H1 (cell line): Measurements from ENCODE around the gene FRMD4A. TPM values are rescaled to one million over a fixed set of nuclear protein-coding genes. Genes with fewer than 3 reads are reported as not detected.

ENCODE experiments used
- CTCF ChIA-PET: fragments of 300-600 bp; sonication (Branson Sonifier 250); formaldehyde crosslinking; loops from one replicate; lab custom pipeline; 2021; ENCODE audit not compliant: partially characterized antibody; lab: Charles Lee
- POLR2A ChIA-PET: fragments of 300-600 bp; sonication (Branson Sonifier 250); formaldehyde crosslinking; loops from one replicate; lab custom pipeline; 2021; ENCODE audit warnings: inconsistent platforms; ENCODE audit not compliant: partially characterized antibody; lab: Charles Lee
- DNase-seq, 2 experiments: peaks; one replicate each; pipeline versions ENCODE4 v3.0.0 to v3.0.0-alpha.2; 2010 to 2022; ENCODE audit warnings: low spot score in 2 of 2, low read depth in 1 of 2, mixed read lengths in 1 of 2
- FAIRE-seq: peaks from 2 replicates; lab custom pipeline; 2011; peaks lifted over from hg19 to GRCh38; lab: Jason Lieb, UNC
- H2AFZ ChIP-seq: 2 replicates; pipeline ENCODE4 v1.8.1; 2012; ENCODE audit warnings: low read length, inconsistent platforms
- H2AK5ac ChIP-seq: 2 replicates; pipeline ENCODE4 v1.6.1; 2013; ENCODE audit warnings: low read depth, low read length
- H2BK120ac ChIP-seq: replicated peaks from 2 replicates; pipeline ENCODE3; 2013; ENCODE audit warnings: low read depth, low read length, inconsistent platforms
- H2BK12ac ChIP-seq: 2 replicates; pipeline ENCODE4 v1.6.1; 2013; ENCODE audit warnings: low read depth, low read length
- H2BK15ac ChIP-seq: 2 replicates; pipeline ENCODE4 v1.6.1; 2013; ENCODE audit warnings: low read length
- H2BK20ac ChIP-seq: 2 replicates; pipeline ENCODE4 v1.6.1; 2013; ENCODE audit warnings: low read length
- H2BK5ac ChIP-seq: 2 replicates; pipeline ENCODE4 v1.6.1; 2013; ENCODE audit warnings: low read depth, low read length
- H3K14ac ChIP-seq: 2 replicates; pipeline ENCODE4 v1.6.1; 2013; ENCODE audit warnings: inconsistent platforms; ENCODE audit not compliant: insufficient read length
- H3K18ac ChIP-seq: 2 replicates; pipeline ENCODE4 v1.6.1; 2013; ENCODE audit warnings: low read length; ENCODE audit errors: extremely low read depth
- H3K23ac ChIP-seq: 2 replicates; pipeline ENCODE4 v1.6.1; 2013; ENCODE audit warnings: inconsistent platforms; ENCODE audit not compliant: insufficient read length
- H3K23me2 ChIP-seq: 2 replicates; pipeline ENCODE4 v1.6.1; 2013; ENCODE audit warnings: low read depth, low read length
- H3K27ac ChIP-seq: 2 replicates; pipeline ENCODE4 v1.6.1; 2011; ENCODE audit warnings: low read depth, low read length, inconsistent platforms
- H3K27me3 ChIP-seq, 4 experiments: replicated peaks in 1 of 4; 1 replicate in 1 of 4; 2 replicates in 3 of 4; pipeline versions ENCODE4 v1.6.1 to v1.8.1; 2011 to 2013; ENCODE audit warnings: low read length in 3 of 4, mild to moderate bottlenecking in 3 of 4, inconsistent platforms in 2 of 4, mixed read lengths in 2 of 4, moderate library complexity in 1 of 4; ENCODE audit not compliant: control insufficient read depth in 3 of 4, insufficient read depth in 3 of 4; ENCODE audit errors: extremely low read depth in 1 of 4
- H3K36me3 ChIP-seq, 4 experiments: 2 replicates each; pipeline versions ENCODE4 v1.6.1 to v1.8.1; 2011 to 2013; ENCODE audit warnings: mild to moderate bottlenecking in 4 of 4, low read length in 3 of 4, moderate library complexity in 2 of 4, control low read depth in 1 of 4, inconsistent platforms in 1 of 4; ENCODE audit not compliant: insufficient read depth in 4 of 4, control insufficient read depth in 2 of 4
- H3K4ac ChIP-seq: replicated peaks from 2 replicates; pipeline ENCODE3; 2013; ENCODE audit warnings: low read length, low read depth, mixed read lengths, inconsistent platforms; ENCODE audit not compliant: insufficient read length
- H3K4me1 ChIP-seq, 4 experiments: replicated peaks in 1 of 4; 1 replicate in 1 of 4; 2 replicates in 3 of 4; pipeline versions ENCODE4 v1.6.1 to v1.8.1; 2011 to 2013; ENCODE audit warnings: low read length in 3 of 4, inconsistent platforms in 2 of 4, mixed read lengths in 1 of 4; ENCODE audit not compliant: insufficient read depth in 4 of 4, control insufficient read depth in 3 of 4
- H3K4me2 ChIP-seq, 2 experiments: 2 replicates each; pipeline versions ENCODE4 v1.6.1 to v1.8.1; 2011 to 2013; ENCODE audit warnings: low read depth in 2 of 2, low read length in 2 of 2, control low read depth in 1 of 2, inconsistent platforms in 1 of 2, mild to moderate bottlenecking in 1 of 2; ENCODE audit not compliant: insufficient read depth in 1 of 2
- H3K4me3 ChIP-seq, 4 experiments: fragments of 200-600, 300-600 bp in 1 of 4; sonication (generic), shearing (Covaris generic), sonication (Bioruptor Twin) in 1 of 4; 2 replicates each; pipeline versions ENCODE4 v1.5.1 to v1.8.1; 2011 to 2016; ENCODE audit warnings: low read length in 4 of 4, low read depth in 3 of 4, control low read depth in 2 of 4, inconsistent platforms in 2 of 4, mild to moderate bottlenecking in 2 of 4, mixed read lengths in 1 of 4, moderate library complexity in 1 of 4; ENCODE audit not compliant: insufficient read depth in 2 of 4; ENCODE audit errors: extremely low read depth in 1 of 4
- H3K56ac ChIP-seq: replicated peaks from 2 replicates; pipeline ENCODE3; 2013; ENCODE audit warnings: low read depth, mild to moderate bottlenecking, mixed read lengths, low read length, inconsistent platforms; ENCODE audit not compliant: insufficient read length
- H3K79me1 ChIP-seq: 2 replicates; pipeline ENCODE4 v1.6.1; 2013; ENCODE audit warnings: low read depth, low read length, control low read depth
- H3K79me2 ChIP-seq, 2 experiments: 2 replicates each; pipeline versions ENCODE4 v1.6.1 to v1.8.1; 2012 to 2013; ENCODE audit warnings: low read length in 2 of 2, mild to moderate bottlenecking in 2 of 2, inconsistent platforms in 1 of 2; ENCODE audit not compliant: insufficient read depth in 2 of 2, control insufficient read depth in 1 of 2
- H3K9ac ChIP-seq, 4 experiments: replicated peaks in 1 of 4; 1 replicate in 1 of 4; 2 replicates in 3 of 4; pipeline versions ENCODE4 v1.6.1 to v1.8.1; 2011 to 2013; ENCODE audit warnings: low read depth in 3 of 4, low read length in 3 of 4, control low read depth in 2 of 4, mild to moderate bottlenecking in 2 of 4, moderate library complexity in 2 of 4, inconsistent platforms in 1 of 4; ENCODE audit errors: extremely low read depth in 1 of 4
- H3K9me3 ChIP-seq, 2 experiments: 2 replicates each; pipeline versions ENCODE4 v1.6.1 to v1.8.1; 2012 to 2013; ENCODE audit warnings: mild to moderate bottlenecking in 2 of 2, moderate library complexity in 2 of 2, control low read depth in 1 of 2, inconsistent platforms in 1 of 2, low read depth in 1 of 2, low read length in 1 of 2, mixed read lengths in 1 of 2; ENCODE audit not compliant: insufficient read depth in 2 of 2
- H4K20me1 ChIP-seq, 2 experiments: replicated peaks in 1 of 2; 2 replicates each; pipeline versions ENCODE3 to v1.8.1; 2011 to 2013; ENCODE audit warnings: inconsistent platforms in 2 of 2, low read length in 2 of 2, mild to moderate bottlenecking in 1 of 2; ENCODE audit not compliant: insufficient read depth in 2 of 2, control insufficient read depth in 1 of 2
- H4K5ac ChIP-seq: 2 replicates; pipeline ENCODE4 v1.6.1; 2013; ENCODE audit warnings: low read length, low read depth, mixed read lengths, inconsistent platforms; ENCODE audit not compliant: insufficient read length
- H4K8ac ChIP-seq: 2 replicates; pipeline ENCODE4 v1.8.0; 2013; ENCODE audit warnings: mild to moderate bottlenecking, moderate library complexity, low read length, inconsistent platforms; ENCODE audit not compliant: insufficient read depth; ENCODE audit errors: extremely low read depth
- H4K91ac ChIP-seq: replicated peaks from 2 replicates; pipeline ENCODE3; 2013; ENCODE audit warnings: low read length, mixed read lengths, inconsistent platforms; ENCODE audit not compliant: insufficient read length
- BACH1 ChIP-seq: IDR thresholded peaks from 2 replicates; pipeline ENCODE4 v1.6.1; 2012; ENCODE audit warnings: low read length, improper control_type of control experiment
- BRCA1 ChIP-seq: IDR thresholded peaks from 2 replicates; pipeline ENCODE4 v1.6.1; 2012; ENCODE audit warnings: low read depth, low read length, improper control_type of control experiment
- CBX5 ChIP-seq: fragments of 300-800, 300-1000 bp; sonication (generic); IDR thresholded peaks from 2 replicates; pipeline ENCODE4 v1.7.1; 2016; ENCODE audit warnings: antibody characterized with exemption, low read length, low read depth
- CEBPB ChIP-seq: IDR thresholded peaks from 2 replicates; pipeline ENCODE4 v1.6.1; 2012; ENCODE audit warnings: low read depth, low read length
- CHD2 ChIP-seq: IDR thresholded peaks from 2 replicates; pipeline ENCODE4 v1.6.1; 2012; ENCODE audit warnings: low read length, improper control_type of control experiment
- JUND ChIP-seq: IDR thresholded peaks from 2 replicates; pipeline ENCODE4 v1.6.1; 2011; ENCODE audit warnings: mild to moderate bottlenecking, improper control_type of control experiment, low read length
- KDM1A ChIP-seq: fragments of 200-600, 300-600 bp; sonication (generic); IDR thresholded peaks from 2 replicates; pipeline ENCODE4 v1.7.1; 2016; ENCODE audit warnings: mild to moderate bottlenecking, low read length, borderline replicate concordance
- KDM5A ChIP-seq: fragments of 200-600 bp; IDR thresholded peaks from 2 replicates; pipeline ENCODE4 v1.7.1; 2012; ENCODE audit warnings: mild to moderate bottlenecking, low read length, inconsistent platforms, mixed read lengths
- PHF8 ChIP-seq: fragments of 200-600 bp; sonication (generic); conservative IDR thresholded peaks from 2 replicates; pipeline ENCODE4 v1.7.1; 2012; ENCODE audit warnings: low read depth, mild to moderate bottlenecking, inconsistent platforms, low read length, moderate library complexity
- POLR2AphosphoS5 ChIP-seq: IDR thresholded peaks from 2 replicates; pipeline ENCODE4 v1.6.1; 2011; ENCODE audit warnings: low read depth, low read length
- POU5F1 ChIP-seq: IDR thresholded peaks from 2 replicates; pipeline ENCODE4 v1.6.1; 2011; ENCODE audit warnings: low read depth, mild to moderate bottlenecking, low read length, moderate library complexity
- SUZ12 ChIP-seq: fragments of 200-600 bp; sonication (generic); IDR thresholded peaks from 2 replicates; pipeline ENCODE4 v1.6.1; 2012; ENCODE audit warnings: mild to moderate bottlenecking, inconsistent platforms, low read length, moderate library complexity, mixed read lengths
- TAF7 ChIP-seq: optimal IDR thresholded peaks from 2 replicates; pipeline ENCODE3; 2011; ENCODE audit warnings: low read depth, mild to moderate bottlenecking, inconsistent platforms, low read length, moderate library complexity, borderline replicate concordance
- TCF12 ChIP-seq: IDR thresholded peaks from 2 replicates; pipeline ENCODE4 v1.6.1; 2011; ENCODE audit warnings: low read depth, mild to moderate bottlenecking, low read length
- WGBS, 2 experiments: shearing (Covaris generic) in 1 of 2; methylation state at CpG; one replicate each; pipeline versions ENCODE4 v1.1.6 to v1.1.7; 2013 to 2015; ENCODE audit warnings: low lambda C conversion rate in 2 of 2, mixed read lengths in 2 of 2, inconsistent platforms in 1 of 2, low coverage in 1 of 2, missing lambda C conversion rate in 1 of 2; ENCODE audit not compliant: insufficient replicate concordance in 2 of 2, insufficient coverage in 1 of 2, insufficient read length in 1 of 2; ENCODE audit errors: extremely low coverage in 1 of 2, missing lambda C conversion rate in 1 of 2; 5-methylcytosine and 5-hydroxymethylcytosine counted together
- polyA plus RNA-seq, 7 experiments: library from polyadenylated mRNA; depleted of rRNA in 3 of 7; stranded (reverse) in 5 of 7; unstranded in 2 of 7; fragments of >200 nt in 5 of 7; fragments of 200-250 nt in 2 of 7; gene quantifications; 1 replicate in 5 of 7; 2 replicates in 1 of 7; 4 replicates in 1 of 7; pipeline versions ENCODE4 v1.2.1 to v1.2.3, GENCODE V29; 2011 to 2013; ENCODE audit warnings: missing spikeins in 2 of 7, mixed read lengths in 2 of 7
- total RNA-seq: library from RNA; stranded (reverse); fragmentation: NEBNext Ultra II Directional; extraction: Animal tissue kit (Norgen Biotek cat#: 25700); gene quantifications from 2 replicates; pipeline ENCODE4 v1.2.1, GENCODE V29; 2021

The FRMD4A gene
- total and polyA plus RNA-seq, 2 of the 8 experiments (the other 6 are each of a cell fraction or from before 2014, with no cell fraction given), result 38.6 to 39.6 TPM

- WGBS, 2 experiments, result 90% methylated on average over 4 of the region's 4 CpGs; no CpG with 5 or more reads in 1 of the 2 experiments
- H3K36me3 ChIP-seq, result no peaks in the 10 kb centered on the region
- H2AK5ac ChIP-seq, result no peak overlapping the region
- no peak overlapping the region for H3K56ac ChIP-seq
- FAIRE-seq (no peak), DNase-seq (no peak)
- no peak overlapping the region for H2BK120ac ChIP-seq
- no peak overlapping the region for H3K18ac ChIP-seq
- H2BK5ac ChIP-seq, result no peak overlapping the region
- CTCF ChIA-PET, result interaction anchor here (1.2 kb wide), 1 partner anchor 17 kb away, joined by 3 read pairs; no protein-coding TSS in a partner anchor
- H4K8ac ChIP-seq, result no peak overlapping the region
- no peaks in the 10 kb centered on the region for H3K9me3 ChIP-seq
- POLR2A ChIA-PET, result interaction anchor here (1.7 kb wide), 1 partner anchor 42 kb away, joined by 4 read pairs; no protein-coding TSS in a partner anchor
- no peak overlapping the region for H3K23ac ChIP-seq
- no peak overlapping the region for H3K14ac ChIP-seq
- no peaks in the 10 kb centered on the region for H3K27me3 ChIP-seq
- H3K79me2 ChIP-seq, result no peaks in the 10 kb centered on the region
- no peak overlapping the region for H2BK12ac ChIP-seq
- no peak overlapping the region for H3K9ac ChIP-seq
- H4K91ac ChIP-seq, result no peak overlapping the region
- H3K4me3 ChIP-seq, result no peak overlapping the region
- no peak overlapping the region for H2BK20ac ChIP-seq
- H4K20me1 ChIP-seq, result no peaks in the 10 kb centered on the region
- no peak overlapping the region for H2AFZ ChIP-seq
- no peak overlapping the region for H3K27ac ChIP-seq
- no peaks in the 10 kb centered on the region for H3K4me1 ChIP-seq
- no peak overlapping the region for H3K4ac ChIP-seq
- no peak overlapping the region for H3K4me2 ChIP-seq
- H3K23me2 ChIP-seq, result no peaks in the 10 kb centered on the region
- no peak overlapping the region for H2BK15ac ChIP-seq
- no peaks in the 10 kb centered on the region for H3K79me1 ChIP-seq
- H4K5ac ChIP-seq, result no peak overlapping the region
- TF ChIP-seq CEBPB, result no peak
- TF ChIP-seq JUND, result no peak
- TF ChIP-seq TCF12, result no peak
- TF ChIP-seq CBX5, result no peak
- no peak for TF ChIP-seq POU5F1
- no peak for TF ChIP-seq POLR2AphosphoS5
- TF ChIP-seq PHF8, result no peak
- TF ChIP-seq SUZ12, result no peak
- no peak for TF ChIP-seq KDM5A
- TF ChIP-seq KDM1A, result no peak
- TF ChIP-seq CHD2, result no peak
- TF ChIP-seq BACH1, result no peak
- TF ChIP-seq BRCA1, result no peak
- no peak for TF ChIP-seq TAF7
Measured at GRCh38 chr10:14142606-14143250, 188.0 kb downstream of the FRMD4A start.
